HG02885 (cell line): ENCODE results near the gene ELP2.
"Not testable (repeated sequence)": the region's sequence is repeated elsewhere in the genome, so short reads cannot be mapped to it uniquely, and the experiment has no call there.

Experiments used
- ATAC-seq: cut with Tn5 transposase; IDR thresholded peaks from one replicate; pipeline ENCODE4 v1.9.1; 2021; ENCODE audit warnings: mild to moderate bottlenecking; ENCODE audit not compliant: unreplicated experiment, poor library complexity

ELP2 gene

GRCh38 chr18:36186461-36187192, 56.9 kb downstream of the ELP2 start:
- ATAC-seq, result no peak

GRCh38 chr18:36187193-36187825, 57.6 kb downstream of the ELP2 start, which contains the start of gene MOCOS:
MOCOS (plus strand) TSS chr18:36187497; CDS start chr18:36187540, 43 bp downstream.
- peak; percentile 84 for ATAC-seq

- ATAC-seq, result peak; percentile 25
Observed at GRCh38 chr18:36187826-36188721, 58.4 kb downstream of the ELP2 start.

GRCh38 chr18:36188916-36189315, 59.2 kb downstream of the ELP2 start:
- ATAC-seq, result no peak

- ATAC-seq, result no peak
Observed at GRCh38 chr18:36189486-36189885, 59.8 kb downstream of the ELP2 start.

- ATAC-seq, result no peak
Observed at GRCh38 chr18:36191286-36191685, 61.6 kb downstream of the ELP2 start.

GRCh38 chr18:36191711-36192110, 62.0 kb downstream of the ELP2 start:
- no peak for ATAC-seq

GRCh38 chr18:36194600-36195315, 65.1 kb downstream of the ELP2 start:
- no peak for ATAC-seq

- no peak for ATAC-seq
Observed at GRCh38 chr18:36195427-36196122, 65.9 kb downstream of the ELP2 start.

- ATAC-seq, result no peak
Observed at GRCh38 chr18:36196238-36196995, 66.7 kb downstream of the ELP2 start.

GRCh38 chr18:36197511-36198166, 67.9 kb downstream of the ELP2 start:
- ATAC-seq, result no peak

- ATAC-seq, result no peak
Observed at GRCh38 chr18:36199691-36200295, 70.1 kb downstream of the ELP2 start.

GRCh38 chr18:36200354-36200771, 70.7 kb downstream of the ELP2 start:
- ATAC-seq, result no peak

- ATAC-seq, result no peak
Observed at GRCh38 chr18:36201765-36202164, 72.1 kb downstream of the ELP2 start.

GRCh38 chr18:36203360-36203895, 73.7 kb downstream of the ELP2 start:
- ATAC-seq, result no peak

- ATAC-seq, result no peak
Observed at GRCh38 chr18:36205166-36205565, 75.5 kb downstream of the ELP2 start.

GRCh38 chr18:36207303-36207702, 77.6 kb downstream of the ELP2 start:
- ATAC-seq, result no peak

- ATAC-seq, result not testable (repeated sequence)
Observed at GRCh38 chr18:36207969-36208368, 78.3 kb downstream of the ELP2 start.
